ENCODE data around the gene TGFBR3. TPM values are rescaled to one million over a fixed set of nuclear protein-coding genes. Genes with fewer than 3 reads are reported as not detected.

The TGFBR3 gene
- total RNA-seq, 3 donors from 2014 or later, result 18.9 to 34.1 (median 20.0) TPM

DNA sequence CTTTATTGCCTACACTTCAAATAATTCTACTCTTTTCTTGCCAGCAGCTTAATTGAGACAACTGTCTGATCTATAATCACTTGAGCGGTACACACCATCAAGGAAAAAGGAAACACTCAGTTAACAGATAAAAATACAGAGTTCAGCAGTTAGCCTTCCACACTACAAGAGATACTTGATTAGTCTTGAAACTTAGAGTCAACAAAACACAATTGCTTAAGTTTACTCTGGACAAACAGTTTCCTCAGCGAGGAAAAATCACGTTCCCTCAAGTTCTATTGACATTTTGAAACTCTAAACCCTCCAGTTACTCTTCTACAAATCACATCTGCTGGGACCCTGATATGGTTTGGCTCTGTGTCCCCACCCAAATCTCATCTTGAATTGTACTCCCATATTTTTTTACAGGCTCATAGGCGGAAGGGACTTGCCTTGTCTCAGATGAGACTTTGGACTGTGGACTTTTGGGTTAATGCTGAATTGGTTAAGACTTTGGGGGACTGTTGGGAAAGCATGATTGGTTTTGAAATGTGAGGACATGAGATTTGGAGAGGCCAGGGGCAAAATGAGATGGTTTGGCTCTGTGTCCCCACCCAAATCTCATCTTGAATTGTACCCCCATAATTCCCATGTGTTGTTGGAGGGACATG, 244.9 kb downstream of the TGFBR3 start:
- Mint-ChIP-seq H3K27me3 (ENCODE audit: low read depth) (no peaks in the 10 kb centered on the region), H3K4me1 (ENCODE audit: low read depth) (no peaks in the 10 kb centered on the region), H3K4me3 (no peak overlapping the region), H3K36me3 (ENCODE audit: insufficient read depth) (peaks cover 2% of the 10 kb centered on the region), H3K9me3 (peaks cover 12% of the 10 kb centered on the region)
- DNase-seq (no peak), ATAC-seq (no peak)

DNA sequence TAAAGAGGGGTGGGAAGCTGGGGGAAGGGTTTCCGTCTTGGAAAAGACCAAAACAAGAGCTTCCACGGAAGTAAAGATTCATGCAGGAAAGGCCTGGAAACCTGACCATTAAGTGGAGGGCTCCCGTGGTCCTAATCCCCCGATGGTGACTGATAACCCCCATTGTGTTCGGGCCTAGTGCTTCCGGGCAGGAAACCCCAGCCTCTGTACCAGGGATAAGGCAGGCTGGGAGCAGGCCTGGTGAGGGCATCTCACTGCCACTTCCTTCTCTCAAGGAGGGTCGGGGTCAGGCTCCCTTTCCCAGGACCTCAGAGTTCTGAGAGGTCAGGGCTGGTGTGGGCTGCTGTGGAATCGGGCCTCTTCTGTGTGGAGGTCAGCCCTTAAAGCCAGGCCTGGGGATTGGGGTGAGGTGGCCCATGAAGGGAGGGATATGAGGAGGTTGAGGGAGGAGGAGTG, 248.4 kb downstream of the TGFBR3 start:
- Mint-ChIP-seq H3K4me3 (no peak overlapping the region), H3K9me3 (peaks cover 12% of the 10 kb centered on the region), H3K4me1 (ENCODE audit: low read depth) (peaks cover 2% of the 10 kb centered on the region), H3K36me3 (ENCODE audit: insufficient read depth) (peaks cover 2% of the 10 kb centered on the region), H3K27me3 (ENCODE audit: low read depth) (no peaks in the 10 kb centered on the region)
- ATAC-seq (no peak), DNase-seq (no peak)

DNA sequence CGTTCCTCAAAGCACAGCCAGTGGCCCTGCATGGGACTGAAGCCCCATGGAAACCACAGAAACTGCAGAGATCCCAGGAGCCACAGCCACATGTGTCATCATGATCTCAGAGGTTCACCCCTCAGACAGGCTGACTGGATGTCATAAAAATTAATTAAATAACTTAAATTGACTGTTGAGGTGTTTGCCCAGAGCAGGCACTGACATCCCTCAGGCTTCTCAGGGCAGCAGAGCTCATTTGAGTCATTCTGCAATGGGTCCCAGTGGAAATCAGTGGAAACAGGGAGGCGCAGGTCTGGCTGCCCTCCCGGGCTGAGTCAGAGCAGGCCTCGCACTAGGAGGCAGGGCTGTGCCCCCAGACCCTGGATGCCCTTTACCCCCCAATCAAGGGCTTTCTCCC, 250.2 kb downstream of the TGFBR3 start:
- H3K9me3 Mint-ChIP-seq, result peaks cover 4% of the 10 kb centered on the region
- no peaks in the 10 kb centered on the region for H3K27me3 Mint-ChIP-seq (ENCODE audit: low read depth)
- no peak for ATAC-seq
- peaks cover 2% of the 10 kb centered on the region for H3K4me1 Mint-ChIP-seq (ENCODE audit: low read depth)
- H3K4me3 Mint-ChIP-seq, result no peak overlapping the region
- H3K36me3 Mint-ChIP-seq (ENCODE audit: insufficient read depth), result no peaks in the 10 kb centered on the region
- no peak for DNase-seq

DNA sequence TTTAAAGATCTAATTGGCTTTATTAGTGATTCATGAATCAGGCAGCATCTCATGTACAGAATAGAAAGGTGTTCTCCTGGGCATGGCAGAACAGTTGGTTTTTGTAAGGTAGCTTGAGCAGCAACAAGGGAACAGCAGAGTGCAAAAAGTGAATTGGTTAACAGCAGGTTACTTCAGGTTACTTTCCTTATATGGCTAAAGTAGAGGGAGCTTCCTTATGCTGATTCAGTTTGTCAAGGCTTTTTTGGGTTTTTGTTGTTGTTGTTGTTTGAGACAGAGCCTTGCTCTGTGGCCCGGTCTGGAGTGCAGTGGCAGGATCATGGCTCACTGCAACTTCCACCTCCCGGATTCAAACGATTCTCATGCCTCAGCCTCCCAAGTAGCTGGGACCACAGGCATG, 252.5 kb downstream of the TGFBR3 start:
- no peaks in the 10 kb centered on the region for H3K27me3 Mint-ChIP-seq (ENCODE audit: low read depth)
- peaks cover 3% of the 10 kb centered on the region for H3K9me3 Mint-ChIP-seq
- ATAC-seq (no peak), DNase-seq (no peak)
- H3K36me3 Mint-ChIP-seq (ENCODE audit: insufficient read depth), result no peaks in the 10 kb centered on the region
- H3K4me1 Mint-ChIP-seq (ENCODE audit: low read depth), result peaks cover 2% of the 10 kb centered on the region
- H3K4me3 Mint-ChIP-seq, result no peak overlapping the region

DNA sequence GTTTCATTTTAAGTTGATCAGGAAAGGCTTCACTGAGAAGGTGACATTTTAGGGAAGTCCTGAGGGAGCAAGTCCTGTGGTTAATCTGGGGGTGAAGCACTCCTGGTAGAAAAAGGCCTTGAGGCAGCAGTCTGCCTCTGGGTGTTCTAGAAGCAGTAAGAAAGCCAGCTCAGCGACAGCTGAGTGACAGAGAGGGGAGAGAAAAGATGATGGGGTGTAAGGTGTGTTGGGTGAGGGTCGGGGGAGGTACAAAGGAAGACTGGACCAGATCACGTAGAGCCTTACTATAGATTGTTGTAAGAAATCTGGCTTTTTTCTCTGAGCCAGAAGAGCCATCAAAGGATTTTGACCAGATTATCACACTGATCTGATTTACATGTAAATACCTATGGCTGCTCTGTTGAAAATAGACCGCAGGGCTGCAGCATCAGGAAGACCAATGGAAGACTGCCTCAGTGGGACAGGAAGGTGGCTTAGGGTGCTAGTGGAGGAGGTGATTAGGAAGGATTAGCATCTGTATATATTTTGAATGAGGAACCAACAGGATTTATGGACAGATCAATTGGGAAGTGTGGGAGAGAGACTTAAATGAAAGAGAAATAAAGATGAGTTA, 254.1 kb downstream of the TGFBR3 start:
- ATAC-seq (no peak), DNase-seq (no peak)
- peaks cover 2% of the 10 kb centered on the region for H3K4me1 Mint-ChIP-seq (ENCODE audit: low read depth)
- H3K4me3 Mint-ChIP-seq, result no peak overlapping the region
- H3K9me3 Mint-ChIP-seq, result peaks cover 3% of the 10 kb centered on the region
- no peaks in the 10 kb centered on the region for H3K27me3 Mint-ChIP-seq (ENCODE audit: low read depth)
- no peaks in the 10 kb centered on the region for H3K36me3 Mint-ChIP-seq (ENCODE audit: insufficient read depth)

DNA sequence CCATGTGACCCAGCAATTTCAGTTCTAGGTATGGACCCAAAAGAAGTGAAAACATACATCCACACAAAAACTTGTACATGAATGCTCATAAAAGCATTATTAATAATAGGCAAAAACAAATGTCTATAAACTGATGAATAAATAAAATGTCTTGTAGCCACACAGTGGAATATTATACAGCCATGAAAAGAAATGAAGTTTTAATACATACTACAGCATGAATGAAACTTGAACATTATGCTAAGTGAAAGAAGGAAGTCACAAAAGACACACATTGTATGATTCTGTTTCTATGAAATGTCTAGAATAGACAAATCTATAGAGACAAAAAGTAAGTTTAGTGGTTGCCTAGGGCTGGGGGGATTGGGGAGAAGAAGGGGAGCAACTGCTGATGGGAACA, 255.1 kb downstream of the TGFBR3 start:
- no peak for ATAC-seq
- no peak overlapping the region for H3K4me3 Mint-ChIP-seq
- H3K36me3 Mint-ChIP-seq (ENCODE audit: insufficient read depth), result no peaks in the 10 kb centered on the region

More for the DNA sequence above, 255.1 kb downstream of the TGFBR3 start:
- DNase-seq, result no peak
- Mint-ChIP-seq H3K27me3 (ENCODE audit: low read depth) (no peaks in the 10 kb centered on the region), H3K9me3 (peaks cover 3% of the 10 kb centered on the region), H3K4me1 (ENCODE audit: low read depth) (peaks cover 2% of the 10 kb centered on the region)

Other genes with a start within 250 kb of the TGFBR3 start
- gene BRDT, start 63.2 kb upstream of the TGFBR3 start, total RNA-seq, result not detected
- under 1 TPM; 0.25 to 0.50 (median 0.33) TPM for gene EPHX4, start 143.8 kb upstream of the TGFBR3 start, total RNA-seq
- gene SETSIP, start 189.3 kb upstream of the TGFBR3 start, total RNA-seq, result not detected
- gene BTBD8, start 194.2 kb upstream of the TGFBR3 start, total RNA-seq, result under 1 TPM; 0.33 to 0.35 (median 0.34) TPM